AG10803 (cell line): ENCODE data around the gene JAKMIP2.
A peak's percentile ranks its signal among the peaks of the same experiment; 100 is the strongest.

Experiments used
- DNase-seq: peaks from one replicate; pipeline ENCODE4 v3.0.0; 2010; ENCODE audit warnings: low read depth
- H3K4me3 ChIP-seq: 2 replicates; pipeline ENCODE4 v1.5.1; 2011; ENCODE audit warnings: mild to moderate bottlenecking, low read length, control low read depth
- TF ChIP-seq, protein P1 (sequence below): conservative IDR thresholded peaks from 2 replicates; pipeline ENCODE4 v1.5.1; 2011; ENCODE audit warnings: mild to moderate bottlenecking, low read length, control low read depth, inconsistent platforms

The JAKMIP2 gene

DNA sequence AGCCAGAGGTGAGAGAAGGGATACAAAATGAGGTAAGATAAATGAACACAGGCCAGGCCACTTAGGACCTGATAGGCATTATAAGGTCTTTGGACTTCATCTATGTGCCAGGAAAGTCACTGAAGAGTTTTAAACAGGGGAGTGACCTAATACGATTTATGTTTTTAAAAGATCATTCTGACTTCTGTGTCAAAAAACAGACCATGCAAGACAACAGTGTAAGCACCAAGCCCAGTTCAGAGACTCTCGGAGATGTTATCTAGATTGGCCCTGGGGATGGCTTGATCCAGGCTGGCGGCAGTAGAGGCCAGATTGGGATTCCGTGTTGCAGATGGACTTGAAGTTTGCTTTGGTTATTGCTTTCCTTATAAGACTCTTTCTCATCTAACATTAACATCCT is 229.6 kb downstream of the JAKMIP2 start:
- H3K4me3 ChIP-seq: no peak overlapping the region
- TF ChIP-seq, protein P1, sequence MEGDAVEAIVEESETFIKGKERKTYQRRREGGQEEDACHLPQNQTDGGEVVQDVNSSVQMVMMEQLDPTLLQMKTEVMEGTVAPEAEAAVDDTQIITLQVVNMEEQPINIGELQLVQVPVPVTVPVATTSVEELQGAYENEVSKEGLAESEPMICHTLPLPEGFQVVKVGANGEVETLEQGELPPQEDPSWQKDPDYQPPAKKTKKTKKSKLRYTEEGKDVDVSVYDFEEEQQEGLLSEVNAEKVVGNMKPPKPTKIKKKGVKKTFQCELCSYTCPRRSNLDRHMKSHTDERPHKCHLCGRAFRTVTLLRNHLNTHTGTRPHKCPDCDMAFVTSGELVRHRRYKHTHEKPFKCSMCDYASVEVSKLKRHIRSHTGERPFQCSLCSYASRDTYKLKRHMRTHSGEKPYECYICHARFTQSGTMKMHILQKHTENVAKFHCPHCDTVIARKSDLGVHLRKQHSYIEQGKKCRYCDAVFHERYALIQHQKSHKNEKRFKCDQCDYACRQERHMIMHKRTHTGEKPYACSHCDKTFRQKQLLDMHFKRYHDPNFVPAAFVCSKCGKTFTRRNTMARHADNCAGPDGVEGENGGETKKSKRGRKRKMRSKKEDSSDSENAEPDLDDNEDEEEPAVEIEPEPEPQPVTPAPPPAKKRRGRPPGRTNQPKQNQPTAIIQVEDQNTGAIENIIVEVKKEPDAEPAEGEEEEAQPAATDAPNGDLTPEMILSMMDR: no peak
- no peak for DNase-seq

DNA sequence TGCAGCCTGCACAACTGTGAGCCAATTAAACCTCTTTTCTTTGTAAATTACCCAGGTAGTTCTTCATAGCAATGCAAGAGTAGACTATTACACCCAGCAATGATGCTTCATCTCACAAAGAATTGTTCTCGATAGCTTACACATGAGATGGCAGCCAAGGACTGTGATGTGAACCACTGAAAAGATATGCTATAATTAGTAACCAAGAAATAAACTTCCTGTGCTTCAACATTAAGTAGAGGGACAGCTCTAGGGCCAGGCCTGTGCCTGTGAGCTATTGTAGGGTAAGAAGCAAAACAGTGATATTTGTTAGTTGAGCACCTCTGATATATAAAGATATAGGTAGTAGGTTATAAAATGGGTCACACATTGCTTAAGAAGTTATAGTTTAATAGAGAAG is 230.9 kb downstream of the JAKMIP2 start:
- TF ChIP-seq, protein P1: no peak
- DNase-seq: no peak
- H3K4me3 ChIP-seq: no peak overlapping the region

DNA sequence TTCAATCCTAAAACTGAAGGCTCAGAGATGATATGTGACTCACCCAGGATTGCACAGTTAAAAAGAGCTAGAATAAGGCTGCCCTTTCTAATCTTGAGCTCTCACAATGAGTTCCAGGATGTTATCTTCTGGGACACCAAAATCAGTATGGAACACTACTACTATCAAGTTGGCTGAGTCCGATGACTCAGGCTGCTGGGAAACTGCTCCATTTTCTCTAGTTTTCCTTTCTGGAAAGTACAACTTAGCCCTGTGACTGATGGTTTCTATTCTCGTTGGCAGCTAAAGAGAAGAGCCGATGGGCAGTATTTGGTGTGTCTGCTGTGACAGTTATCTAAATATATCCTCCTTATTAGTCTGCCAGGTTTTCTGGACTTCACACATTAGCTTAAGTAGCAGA is 234.8 kb downstream of the JAKMIP2 start:
- DNase-seq: no peak
- no peak overlapping the region for H3K4me3 ChIP-seq
- TF ChIP-seq, protein P1: no peak

DNA sequence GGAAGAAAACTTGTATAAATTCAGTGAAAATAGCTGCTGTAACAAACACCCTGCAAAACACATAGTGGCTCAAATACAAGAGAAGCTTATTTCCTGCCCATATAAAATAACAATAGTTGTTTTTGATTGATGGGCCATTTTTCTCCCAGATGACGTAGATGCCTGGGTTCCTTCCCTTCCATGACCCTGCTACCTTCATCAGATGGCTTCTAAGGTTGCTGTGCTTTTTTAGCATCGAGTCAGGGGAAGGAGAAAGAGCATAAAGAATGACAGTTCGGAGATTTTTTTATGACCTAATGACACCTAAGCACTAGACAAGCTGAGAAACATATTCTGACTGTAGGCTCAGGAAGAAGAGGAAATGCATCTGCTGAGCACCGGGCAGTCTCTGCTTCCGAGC is 238.0 kb downstream of the JAKMIP2 start:
- no peak for DNase-seq
- TF ChIP-seq, protein P1: no peak
- no peak overlapping the region for H3K4me3 ChIP-seq

DNA sequence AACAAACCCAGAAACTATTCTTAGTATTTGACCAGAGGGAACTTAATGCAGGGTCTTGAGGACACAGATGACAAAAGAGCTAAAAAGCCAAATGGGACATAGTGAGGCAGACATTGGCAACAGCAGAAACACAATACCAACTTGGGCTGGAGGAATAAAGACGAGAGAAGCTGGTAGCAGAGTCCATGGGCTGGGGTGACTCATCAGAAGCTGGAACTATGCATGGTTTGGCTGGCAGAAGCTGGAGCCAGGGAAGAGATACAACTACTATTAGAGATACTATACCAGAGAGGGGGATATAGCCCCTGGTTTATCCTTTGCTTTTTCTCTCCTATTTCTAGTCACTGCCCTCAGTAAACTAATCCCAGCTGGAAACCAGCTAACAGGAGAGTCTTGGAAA is 243.5 kb downstream of the JAKMIP2 start:
- H3K4me3 ChIP-seq: no peak overlapping the region
- TF ChIP-seq, protein P1: no peak
- DNase-seq: peak; percentile 47

DNA sequence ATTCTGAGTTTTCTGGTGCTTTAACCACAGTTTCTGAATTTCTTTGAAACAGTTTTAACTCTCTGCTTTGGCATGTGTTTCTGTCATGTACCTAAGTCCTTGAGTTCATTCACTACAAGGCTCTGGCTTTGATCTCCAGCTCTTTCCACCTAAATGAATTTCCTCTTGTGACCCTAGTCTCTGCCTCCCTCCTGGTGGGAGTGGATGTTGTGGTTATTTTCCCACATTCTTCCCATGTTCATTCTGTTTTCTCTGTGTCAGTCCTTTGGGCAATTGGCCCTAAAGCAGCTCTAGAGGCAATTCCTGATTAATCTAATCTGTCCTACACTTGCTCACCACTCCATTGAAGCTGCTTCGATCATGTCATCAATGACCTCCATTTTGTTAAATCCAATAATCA is 244.3 kb downstream of the JAKMIP2 start:
- no peak overlapping the region for H3K4me3 ChIP-seq
- TF ChIP-seq, protein P1: no peak
- DNase-seq: peak; percentile 26
